Panc1 (cell line): ENCODE measurements around the gene LIPC.

ENCODE experiments used
- SIN3A ChIP-seq: IDR thresholded peaks from 2 replicates; pipeline ENCODE4 v1.6.1; 2012; ENCODE audit warnings: low read depth, mild to moderate bottlenecking, low read length, moderate library complexity, borderline replicate concordance; ENCODE audit not compliant: insufficient read depth
- TCF7L2 ChIP-seq: IDR thresholded peaks from 2 replicates; pipeline ENCODE4 v1.6.1; 2011; ENCODE audit warnings: mild to moderate bottlenecking, low read depth, low read length, inconsistent platforms
- TF ChIP-seq, protein P1 (sequence below): fragments of 450-650 bp; IDR thresholded peaks from 2 replicates; pipeline ENCODE4 v1.5.1; 2017; ENCODE audit warnings: mild to moderate bottlenecking
- TF ChIP-seq, protein P2 (sequence below), 2 experiments: IDR thresholded peaks; 2 replicates each; pipeline ENCODE4 v1.6.1; 2011 to 2012; ENCODE audit warnings: low read depth in 2 of 2, control low read depth in 1 of 2, low read length in 1 of 2, mild to moderate bottlenecking in 1 of 2, moderate library complexity in 1 of 2; ENCODE audit not compliant: insufficient read depth in 1 of 2

GRCh38 chr15:58543664-58544335 lies 112.0 kb downstream of the LIPC start:
- TF ChIP-seq, protein P1, sequence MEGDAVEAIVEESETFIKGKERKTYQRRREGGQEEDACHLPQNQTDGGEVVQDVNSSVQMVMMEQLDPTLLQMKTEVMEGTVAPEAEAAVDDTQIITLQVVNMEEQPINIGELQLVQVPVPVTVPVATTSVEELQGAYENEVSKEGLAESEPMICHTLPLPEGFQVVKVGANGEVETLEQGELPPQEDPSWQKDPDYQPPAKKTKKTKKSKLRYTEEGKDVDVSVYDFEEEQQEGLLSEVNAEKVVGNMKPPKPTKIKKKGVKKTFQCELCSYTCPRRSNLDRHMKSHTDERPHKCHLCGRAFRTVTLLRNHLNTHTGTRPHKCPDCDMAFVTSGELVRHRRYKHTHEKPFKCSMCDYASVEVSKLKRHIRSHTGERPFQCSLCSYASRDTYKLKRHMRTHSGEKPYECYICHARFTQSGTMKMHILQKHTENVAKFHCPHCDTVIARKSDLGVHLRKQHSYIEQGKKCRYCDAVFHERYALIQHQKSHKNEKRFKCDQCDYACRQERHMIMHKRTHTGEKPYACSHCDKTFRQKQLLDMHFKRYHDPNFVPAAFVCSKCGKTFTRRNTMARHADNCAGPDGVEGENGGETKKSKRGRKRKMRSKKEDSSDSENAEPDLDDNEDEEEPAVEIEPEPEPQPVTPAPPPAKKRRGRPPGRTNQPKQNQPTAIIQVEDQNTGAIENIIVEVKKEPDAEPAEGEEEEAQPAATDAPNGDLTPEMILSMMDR: no peak
- TF ChIP-seq, protein P2, sequence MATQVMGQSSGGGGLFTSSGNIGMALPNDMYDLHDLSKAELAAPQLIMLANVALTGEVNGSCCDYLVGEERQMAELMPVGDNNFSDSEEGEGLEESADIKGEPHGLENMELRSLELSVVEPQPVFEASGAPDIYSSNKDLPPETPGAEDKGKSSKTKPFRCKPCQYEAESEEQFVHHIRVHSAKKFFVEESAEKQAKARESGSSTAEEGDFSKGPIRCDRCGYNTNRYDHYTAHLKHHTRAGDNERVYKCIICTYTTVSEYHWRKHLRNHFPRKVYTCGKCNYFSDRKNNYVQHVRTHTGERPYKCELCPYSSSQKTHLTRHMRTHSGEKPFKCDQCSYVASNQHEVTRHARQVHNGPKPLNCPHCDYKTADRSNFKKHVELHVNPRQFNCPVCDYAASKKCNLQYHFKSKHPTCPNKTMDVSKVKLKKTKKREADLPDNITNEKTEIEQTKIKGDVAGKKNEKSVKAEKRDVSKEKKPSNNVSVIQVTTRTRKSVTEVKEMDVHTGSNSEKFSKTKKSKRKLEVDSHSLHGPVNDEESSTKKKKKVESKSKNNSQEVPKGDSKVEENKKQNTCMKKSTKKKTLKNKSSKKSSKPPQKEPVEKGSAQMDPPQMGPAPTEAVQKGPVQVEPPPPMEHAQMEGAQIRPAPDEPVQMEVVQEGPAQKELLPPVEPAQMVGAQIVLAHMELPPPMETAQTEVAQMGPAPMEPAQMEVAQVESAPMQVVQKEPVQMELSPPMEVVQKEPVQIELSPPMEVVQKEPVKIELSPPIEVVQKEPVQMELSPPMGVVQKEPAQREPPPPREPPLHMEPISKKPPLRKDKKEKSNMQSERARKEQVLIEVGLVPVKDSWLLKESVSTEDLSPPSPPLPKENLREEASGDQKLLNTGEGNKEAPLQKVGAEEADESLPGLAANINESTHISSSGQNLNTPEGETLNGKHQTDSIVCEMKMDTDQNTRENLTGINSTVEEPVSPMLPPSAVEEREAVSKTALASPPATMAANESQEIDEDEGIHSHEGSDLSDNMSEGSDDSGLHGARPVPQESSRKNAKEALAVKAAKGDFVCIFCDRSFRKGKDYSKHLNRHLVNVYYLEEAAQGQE (IDR thresholded peaks at IDR 0.05; ENCODE audit: insufficient read depth in 1 of 2, low read depth in 2 of 2, low read length in 1 of 2): no peak
- TF ChIP-seq SIN3A (no peak), TCF7L2 (no peak)
